Astrocyte of the cerebellum (primary cell): ENCODE data around the gene SULT2B1.
A peak's percentile ranks its signal among the peaks of the same experiment; 100 is the strongest.

Source experiments
- DNase-seq: peaks from one replicate; pipeline ENCODE4 v3.0.0-alpha.2; 2011; ENCODE audit warnings: low read depth
- H3K4me3 ChIP-seq: 2 replicates; pipeline ENCODE4 v1.5.1; 2011; ENCODE audit warnings: mild to moderate bottlenecking, low read depth, low read length, moderate library complexity
- in situ Hi-C: cut with HindIII; loops from 2 replicates; pipeline ENCODE4 v1.10.0; 2017; ENCODE audit warnings: low sequenced_read_pairs
- TF ChIP-seq, protein P1 (sequence below): IDR thresholded peaks from 2 replicates; pipeline ENCODE4 v1.5.1; 2012; ENCODE audit warnings: low read length, low read depth, moderate library complexity, mild to moderate bottlenecking; ENCODE audit errors: missing control alignments

The SULT2B1 gene

DNA sequence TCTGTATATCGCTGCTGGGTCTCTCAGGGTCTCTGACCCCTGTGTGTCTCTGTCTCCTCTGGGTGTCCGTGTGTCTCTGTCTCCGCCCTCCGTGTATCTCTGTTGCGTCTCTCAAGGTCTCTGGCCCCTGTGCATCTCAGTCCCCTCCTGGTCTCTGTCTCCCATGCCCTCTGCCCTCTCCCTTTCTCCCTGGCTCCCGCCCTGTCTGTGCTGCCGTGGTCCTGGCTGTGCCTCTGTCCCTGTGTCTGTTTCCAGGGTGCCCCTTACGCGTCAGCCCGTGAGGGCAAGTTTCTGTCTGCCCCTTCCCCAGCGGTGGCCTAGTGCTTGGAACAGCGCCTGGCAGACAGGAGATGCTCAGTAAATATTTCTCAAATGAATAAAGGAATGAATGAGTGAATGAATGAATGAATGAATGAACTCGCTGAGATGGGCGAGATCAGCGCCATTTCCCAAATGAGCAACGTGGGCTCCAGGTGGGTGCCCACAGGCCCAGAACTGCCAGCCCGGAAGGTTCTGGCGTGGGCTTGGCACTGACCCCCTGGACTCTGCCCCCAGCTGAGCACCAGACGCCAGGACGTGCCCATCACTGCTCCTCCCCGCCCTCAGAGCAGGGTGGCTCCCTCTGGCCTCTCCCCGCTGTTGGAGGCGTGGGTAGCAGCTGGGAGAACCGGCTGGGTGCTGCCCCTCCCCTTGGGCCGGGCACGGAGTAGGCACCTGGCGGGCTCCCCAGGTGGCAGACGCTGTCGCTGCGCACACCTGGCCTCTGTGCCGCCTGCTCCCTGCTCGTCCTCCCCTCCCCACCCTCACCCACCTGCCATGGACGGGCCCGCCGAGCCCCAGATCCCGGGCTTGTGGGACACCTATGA is at the start of gene SULT2B1:
Gene SULT2B1, plus strand, starts transcription at position 736 of the 866 bp plus-strand sequence. Its CDS starts 81 bp downstream, at position 817.
- no peak within 1 kb of the TSS for H3K4me3 ChIP-seq
- DNase-seq, result no peak
- TF ChIP-seq, protein P1, sequence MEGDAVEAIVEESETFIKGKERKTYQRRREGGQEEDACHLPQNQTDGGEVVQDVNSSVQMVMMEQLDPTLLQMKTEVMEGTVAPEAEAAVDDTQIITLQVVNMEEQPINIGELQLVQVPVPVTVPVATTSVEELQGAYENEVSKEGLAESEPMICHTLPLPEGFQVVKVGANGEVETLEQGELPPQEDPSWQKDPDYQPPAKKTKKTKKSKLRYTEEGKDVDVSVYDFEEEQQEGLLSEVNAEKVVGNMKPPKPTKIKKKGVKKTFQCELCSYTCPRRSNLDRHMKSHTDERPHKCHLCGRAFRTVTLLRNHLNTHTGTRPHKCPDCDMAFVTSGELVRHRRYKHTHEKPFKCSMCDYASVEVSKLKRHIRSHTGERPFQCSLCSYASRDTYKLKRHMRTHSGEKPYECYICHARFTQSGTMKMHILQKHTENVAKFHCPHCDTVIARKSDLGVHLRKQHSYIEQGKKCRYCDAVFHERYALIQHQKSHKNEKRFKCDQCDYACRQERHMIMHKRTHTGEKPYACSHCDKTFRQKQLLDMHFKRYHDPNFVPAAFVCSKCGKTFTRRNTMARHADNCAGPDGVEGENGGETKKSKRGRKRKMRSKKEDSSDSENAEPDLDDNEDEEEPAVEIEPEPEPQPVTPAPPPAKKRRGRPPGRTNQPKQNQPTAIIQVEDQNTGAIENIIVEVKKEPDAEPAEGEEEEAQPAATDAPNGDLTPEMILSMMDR, result no peak
- in situ Hi-C loops, result no loop called here

DNA sequence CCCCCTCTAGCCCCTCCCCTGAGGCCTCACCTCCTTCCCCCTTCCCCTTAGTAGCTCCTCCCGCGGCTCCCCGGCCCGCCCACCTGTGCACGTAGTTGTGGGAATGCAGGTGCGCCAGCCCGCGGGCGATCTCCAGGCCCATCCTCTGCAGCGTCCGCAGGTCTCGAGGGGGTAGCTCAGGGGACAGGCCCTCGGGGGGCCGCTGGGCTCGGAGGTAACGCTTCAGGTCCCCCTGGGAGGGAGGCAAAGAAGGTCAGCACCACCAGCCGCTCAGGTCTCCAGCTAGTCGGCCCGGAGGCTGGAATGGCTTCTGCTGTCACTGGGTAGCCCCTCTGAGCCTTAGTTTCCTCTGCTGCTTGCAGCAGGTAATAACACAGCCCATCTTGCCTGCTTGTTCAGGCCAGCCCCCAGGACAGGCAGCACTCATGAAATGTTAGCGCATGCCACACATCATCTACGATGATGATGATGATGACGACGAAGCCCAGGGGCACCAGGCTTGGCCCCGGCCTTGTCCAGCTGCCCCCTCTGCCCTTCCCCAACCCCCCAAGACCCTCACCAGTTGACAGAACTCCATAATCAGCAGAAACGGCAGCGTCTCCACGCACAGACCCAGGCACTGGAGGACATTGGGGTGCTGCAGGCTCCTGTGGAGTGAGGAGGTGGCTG is 49.5 kb upstream of the SULT2B1 start:
- in situ Hi-C loops, result no loop called here

DNA sequence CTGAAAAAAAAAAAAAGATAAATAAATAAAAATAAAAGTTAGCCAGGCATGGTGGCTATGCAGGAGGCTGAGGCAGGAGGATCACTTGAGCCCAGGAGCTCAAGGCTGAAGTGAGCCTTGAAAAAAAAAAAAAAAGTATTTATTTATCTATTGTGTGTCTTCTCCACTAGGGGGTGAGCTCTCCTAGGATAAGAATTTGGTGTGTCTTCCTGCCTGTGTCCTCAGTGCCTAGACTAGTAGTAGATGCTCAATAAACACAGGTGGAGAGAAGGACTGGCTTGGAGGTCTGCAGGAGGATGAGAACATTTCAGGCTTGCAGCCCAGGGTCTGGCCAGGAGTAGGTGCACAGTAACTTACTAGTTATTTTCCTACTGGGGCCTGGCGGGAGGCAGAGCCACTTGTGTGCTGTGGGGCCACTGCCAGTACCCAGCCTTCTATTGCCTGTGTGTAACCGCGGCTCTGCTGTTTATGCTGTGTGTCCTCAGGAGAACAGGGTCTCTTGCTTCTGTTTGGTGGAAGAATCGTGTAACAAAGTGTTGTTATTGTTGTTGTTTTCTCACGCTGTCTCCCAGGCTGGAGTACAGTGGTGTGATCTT is 45.7 kb upstream of the SULT2B1 start:
- TF ChIP-seq, protein P1, result peak; percentile 49
- in situ Hi-C loops, result no loop called here
- no peak overlapping the region for H3K4me3 ChIP-seq
- DNase-seq, result no peak

More for the DNA sequence above, 49.5 kb upstream of the SULT2B1 start:
- DNase-seq, result no peak
- TF ChIP-seq, protein P1, result no peak
- H3K4me3 ChIP-seq, result no peak overlapping the region

DNA sequence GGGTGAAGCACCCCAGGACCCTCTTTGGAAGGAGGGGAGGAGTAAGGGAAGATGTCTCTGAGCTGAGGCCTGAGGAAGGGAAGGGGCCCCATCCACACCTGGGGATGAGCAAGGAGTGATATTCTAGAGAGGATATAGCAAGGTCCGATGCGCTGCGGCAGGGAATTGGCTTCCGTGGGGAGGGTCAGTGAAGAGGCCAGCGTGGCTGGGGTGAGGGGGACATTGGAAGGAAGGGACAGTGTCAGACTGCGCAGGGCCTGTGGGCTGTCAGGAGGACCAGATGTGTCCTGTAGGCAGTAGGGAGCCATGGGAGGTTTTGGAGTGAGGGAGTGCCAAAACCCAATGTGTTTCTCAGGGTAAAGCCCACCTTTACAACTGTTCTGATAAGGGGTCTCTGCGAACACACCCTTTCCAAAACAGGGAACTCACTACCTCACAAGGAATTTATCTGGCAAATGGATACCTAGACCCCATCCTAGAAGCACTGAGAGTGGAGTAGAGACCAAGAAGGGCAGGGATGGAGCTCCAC is 44.0 kb upstream of the SULT2B1 start:
- in situ Hi-C loops, result no loop called here
- TF ChIP-seq, protein P1, result no peak

DNA sequence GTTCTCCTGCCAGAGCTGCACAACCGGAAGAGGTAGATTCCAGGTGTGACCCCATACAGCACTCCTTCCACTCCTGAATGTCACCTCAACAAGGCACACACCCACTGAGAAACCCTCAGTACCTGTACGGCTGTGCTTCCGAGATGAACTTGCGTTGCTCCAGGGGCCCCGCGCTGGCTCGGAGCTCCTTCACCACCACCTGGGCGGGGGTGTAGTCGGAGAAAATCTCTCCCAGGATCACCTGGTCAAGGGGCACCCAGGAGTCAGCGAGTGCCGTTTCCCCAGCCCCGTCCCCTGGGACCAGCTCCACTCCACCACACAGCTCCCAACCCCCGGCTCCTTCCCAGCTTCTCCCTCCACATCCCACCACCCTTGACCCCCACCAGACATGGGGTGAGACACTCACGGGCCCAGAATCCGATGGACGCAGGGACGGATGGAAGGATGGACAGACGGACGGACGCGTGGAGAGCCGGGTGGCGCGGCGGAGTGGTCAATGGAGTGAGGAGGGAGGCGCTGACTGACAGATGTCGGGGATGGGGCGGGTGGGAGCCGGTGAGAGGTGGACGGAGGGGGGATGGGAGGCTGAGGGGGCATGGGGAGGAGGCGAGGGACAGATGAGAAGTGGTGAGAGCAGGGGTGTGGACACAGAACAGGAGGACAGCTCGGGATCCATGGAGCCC is 43.1 kb upstream of the SULT2B1 start:
- DNase-seq, result no peak
- in situ Hi-C loops, result no loop called here
- TF ChIP-seq, protein P1, result no peak
- no peak overlapping the region for H3K4me3 ChIP-seq

More for the DNA sequence above, 44.0 kb upstream of the SULT2B1 start:
- no peak overlapping the region for H3K4me3 ChIP-seq
- no peak for DNase-seq

DNA sequence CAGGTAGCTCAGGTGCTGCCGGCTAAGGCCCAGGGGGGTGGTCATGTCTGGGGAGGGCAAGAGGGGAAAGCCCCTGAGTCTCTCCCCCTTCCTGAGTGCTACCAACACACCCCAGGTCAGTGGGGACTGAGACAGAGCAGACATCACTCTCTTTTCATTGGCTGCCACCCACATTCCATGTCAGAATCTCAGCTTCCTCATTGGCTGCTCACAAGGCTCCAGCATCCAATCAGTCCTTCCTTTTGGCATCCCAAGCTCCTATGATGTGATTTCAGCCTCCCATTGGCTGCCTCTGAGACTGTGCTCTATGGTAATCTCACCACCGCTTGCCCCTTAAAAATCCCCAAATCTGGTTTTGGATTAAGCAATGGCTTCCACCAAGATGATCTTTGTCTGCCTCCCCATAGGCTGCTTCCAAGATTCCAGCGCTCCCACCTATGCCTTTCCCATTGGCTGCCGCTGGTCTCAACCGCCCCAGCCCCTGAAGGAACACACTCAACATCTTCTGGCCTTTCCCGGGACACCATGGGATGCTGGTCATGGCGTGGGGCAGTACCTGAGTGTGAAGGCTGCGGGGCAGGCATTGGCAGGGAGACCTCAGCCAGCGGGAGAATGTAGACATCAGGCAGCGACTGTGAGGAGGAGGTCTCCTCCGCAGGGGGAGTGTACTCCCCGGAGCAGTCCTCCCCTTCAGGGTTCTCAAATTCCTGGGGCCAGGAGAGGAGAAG is 42.3 kb upstream of the SULT2B1 start:
- in situ Hi-C loops, result no loop called here
- TF ChIP-seq, protein P1, result no peak
- no peak overlapping the region for H3K4me3 ChIP-seq
- no peak for DNase-seq
